Lower leg skin (tissue), 4 donors: ENCODE results near the gene KLF6. TPM values are rescaled to one million over a fixed set of nuclear protein-coding genes. Genes with fewer than 3 reads are reported as not detected.

Source experiments
- DNase-seq, 2 donors: peaks; one replicate each; pipeline ENCODE4 v3.0.0-alpha.2; 2019; ENCODE audit warnings: low spot score in 2 of 2
- H3K4me3 ChIP-seq: fragments of 200-600 bp; sonication (generic); 2 replicates; pipeline ENCODE4 v1.5.1; 2017; ENCODE audit warnings: mild to moderate bottlenecking, low read depth; ENCODE audit not compliant: poor library complexity, severe bottlenecking
- CTCF ChIP-seq, 3 donors: fragments of 450-650 bp; IDR thresholded peaks; one replicate each; pipeline ENCODE4 v1.5.1; 2016; ENCODE audit warnings: antibody characterized with exemption in 3 of 3, mild to moderate bottlenecking in 3 of 3, moderate library complexity in 2 of 3
- POLR2A ChIP-seq, 2 donors: fragments of 450-650 bp; IDR thresholded peaks; one replicate each; pipeline ENCODE4 v1.6.1; 2016 to 2017; ENCODE audit warnings: antibody characterized with exemption in 2 of 2, mild to moderate bottlenecking in 1 of 2, moderate library complexity in 1 of 2
- WGBS, 2 donors: methylation state at CpG; one replicate each; pipeline ENCODE4 v1.1.5; 2018; 5-methylcytosine and 5-hydroxymethylcytosine counted together
- intact Hi-C: fragments of 100-400 bp; cut with DNase I; formaldehyde crosslinking; loops from one replicate; pipeline ENCODE4 v1.15.0; 2023; ENCODE audit warnings: low total_unique reads
- total RNA-seq, 4 donors: library from RNA; depleted of rRNA; stranded (reverse); fragments of >200 nt; gene quantifications; one replicate each; pipeline ENCODE4 v1.1.0, GENCODE V29; 2016

KLF6 gene
- total RNA-seq, 4 donors from 2014 or later = 127 to 533 (median 179) TPM

- no peak for DNase-seq
- TF ChIP-seq CTCF (IDR thresholded peaks at IDR 0.05) (no peak), POLR2A (IDR thresholded peaks at IDR 0.05) (no peak)
- no peak overlapping the region for H3K4me3 ChIP-seq
- intact Hi-C loops = no loop called here
- WGBS, 2 donors = 67 to 69% methylated on average over 6 of the region's 6 CpGs
These were observed 37.0 kb downstream of the KLF6 start for GRCh38 chr10:3747984-3748383.

GRCh38 chr10:3747248-3747960 lies 37.6 kb downstream of the KLF6 start:
- no peak for TF ChIP-seq POLR2A (IDR thresholded peaks at IDR 0.05)
- TF ChIP-seq CTCF (IDR thresholded peaks at IDR 0.05) = no peak
- H3K4me3 ChIP-seq = no peak overlapping the region
- no peak for DNase-seq
- 81 to 87% methylated on average over 27 of the region's 27 CpGs for WGBS, 2 donors
- intact Hi-C loops = no loop called here

- intact Hi-C loops = no loop called here
- DNase-seq = no peak
- TF ChIP-seq CTCF (IDR thresholded peaks at IDR 0.05) (no peak), POLR2A (IDR thresholded peaks at IDR 0.05) (no peak)
- no peak overlapping the region for H3K4me3 ChIP-seq
- WGBS, 2 donors = 95 to 97% methylated on average over 7 of the region's 7 CpGs
These were observed 38.4 kb downstream of the KLF6 start for GRCh38 chr10:3746634-3747033.

GRCh38 chr10:3745521-3745920 lies 39.5 kb downstream of the KLF6 start:
- WGBS, 2 donors = 70 to 76% methylated on average over 4 of the region's 4 CpGs
- DNase-seq = no peak
- intact Hi-C loops = no loop called here
- TF ChIP-seq CTCF (IDR thresholded peaks at IDR 0.05) (no peak), POLR2A (IDR thresholded peaks at IDR 0.05) (no peak)
- no peak overlapping the region for H3K4me3 ChIP-seq

- TF ChIP-seq POLR2A (IDR thresholded peaks at IDR 0.05) = no peak
- no peak for TF ChIP-seq CTCF (IDR thresholded peaks at IDR 0.05)
- no peak for DNase-seq
- WGBS, 2 donors = 52 to 55% methylated on average over 6 of the region's 6 CpGs
- H3K4me3 ChIP-seq = no peak overlapping the region
- intact Hi-C loops = no loop called here
These were observed 43.1 kb downstream of the KLF6 start for GRCh38 chr10:3741688-3742461.
